A549 (cell line): ENCODE measurements around the gene PYY. TPM values are rescaled to one million over a fixed set of nuclear protein-coding genes. Genes with fewer than 3 reads are reported as not detected.

Source experiments
- ATAC-seq, 2 experiments: fragments of 200-7000 bp in 1 of 2; fragments of >200 bp in 1 of 2; cut with Nextera tagmentation in 1 of 2; cut with Tn5 transposase in 1 of 2; 3 replicates each; pipeline versions ENCODE4 v1.8.0 to v1.9.1; 2018 to 2020; ENCODE audit warnings: mild to moderate bottlenecking in 1 of 2, moderate library complexity in 1 of 2
- CTCF ChIA-PET: fragments of 300-600 bp; sonication (Branson Sonifier 250); formaldehyde crosslinking; extraction: SDS; loops from one replicate; lab custom pipeline; 2021; ENCODE audit warnings: antibody characterized with exemption, inconsistent platforms; lab: Yijun Ruan, JAX
- POLR2A ChIA-PET: fragments of 350-600 bp; formaldehyde crosslinking; extraction: SDS; loops from one replicate; lab custom pipeline; 2021; ENCODE audit warnings: antibody characterized with exemption, inconsistent platforms; lab: Yijun Ruan, JAX
- DNase-seq, 2 experiments: peaks; one replicate each; pipeline versions ENCODE4 v3.0.0 to v3.0.0-alpha.2; 2011 to 2016; ENCODE audit warnings: low read depth in 1 of 2, low spot score in 1 of 2
- FAIRE-seq: peaks from 2 replicates; lab custom pipeline; 2011; peaks lifted over from hg19 to GRCh38; lab: Jason Lieb, UNC
- H3K27ac ChIP-seq, 2 experiments: fragments of >200 bp; sonication (Bioruptor Twin); formaldehyde crosslinking; 3 replicates each; pipeline ENCODE4 v1.5.1; 2016 to 2017
- H3K4me1 ChIP-seq: fragments of >200 bp; sonication (Bioruptor Twin); formaldehyde crosslinking; 3 replicates; pipeline ENCODE4 v1.6.1; 2016
- H3K4me2 ChIP-seq: fragments of >200 bp; sonication (Bioruptor Twin); formaldehyde crosslinking; 3 replicates; pipeline ENCODE4 v1.6.1; 2016
- H3K4me3 ChIP-seq: fragments of >200 bp; sonication (Bioruptor Twin); formaldehyde crosslinking; 3 replicates; pipeline ENCODE4 v1.5.1; 2016
- H3K9me3 ChIP-seq: fragments of >200 bp; sonication (Bioruptor Twin); formaldehyde crosslinking; 3 replicates; pipeline ENCODE4 v1.6.1; 2016
- CEBPB ChIP-seq, 2 experiments: fragments of >200 bp in 1 of 2; sonication (Bioruptor Twin) in 1 of 2; formaldehyde crosslinking in 1 of 2; IDR thresholded peaks; 2 replicates each; pipeline ENCODE4 v1.6.1; 2012 to 2016
- CHD2 ChIP-seq: fragments of 150-350 bp; IDR thresholded peaks from 2 replicates; pipeline ENCODE4 v1.6.1; 2014; ENCODE audit warnings: low read length; ENCODE audit not compliant: partially characterized antibody
- EHF ChIP-seq: fragments of 250-450 bp; sonication (Bioruptor Pico); IDR thresholded peaks from 2 replicates; pipeline ENCODE4 v1.5.0; 2020; ENCODE audit warnings: mild to moderate bottlenecking
- EHMT2 ChIP-seq: fragments of 200-600 bp; sonication (generic); IDR thresholded peaks from 2 replicates; pipeline ENCODE4 v1.6.1; 2016; ENCODE audit warnings: antibody characterized with exemption, low read depth, mild to moderate bottlenecking, moderate library complexity
- MAFK ChIP-seq: fragments of 450-650 bp; IDR thresholded peaks from 2 replicates; pipeline ENCODE4 v1.6.1; 2014; ENCODE audit not compliant: partially characterized antibody
- RAD21 ChIP-seq, 2 experiments: fragments of >200 bp in 1 of 2; sonication (Bioruptor Twin) in 1 of 2; formaldehyde crosslinking in 1 of 2; IDR thresholded peaks in 1 of 2; conservative IDR thresholded peaks in 1 of 2; 2 replicates in 1 of 2; 3 replicates in 1 of 2; pipeline ENCODE4 v1.6.1; 2012 to 2018; ENCODE audit warnings: inconsistent platforms in 1 of 2
- SMC3 ChIP-seq: fragments of >200 bp; sonication (Bioruptor Twin); formaldehyde crosslinking; IDR thresholded peaks from 3 replicates; pipeline ENCODE4 v1.6.1; 2018; ENCODE audit warnings: inconsistent platforms
- ZC3H11A ChIP-seq: fragments of 450-650 bp; IDR thresholded peaks from 2 replicates; pipeline ENCODE4 v1.6.1; 2014; ENCODE audit warnings: antibody characterized with exemption, mild to moderate bottlenecking
- ZFP36 ChIP-seq: fragments of 450-650 bp; IDR thresholded peaks from 2 replicates; pipeline ENCODE4 v1.6.1; 2014; ENCODE audit warnings: borderline replicate concordance; ENCODE audit not compliant: partially characterized antibody
- WGBS: methylation state at CpG from one replicate; pipeline ENCODE4 v1.1.6; 2017; ENCODE audit errors: missing lambda C conversion rate; 5-methylcytosine and 5-hydroxymethylcytosine counted together
- polyA plus RNA-seq, 4 experiments: library from polyadenylated mRNA; depleted of rRNA in 3 of 4; stranded (reverse); fragments of >200 nt; fragmentation: RNase III in 1 of 4; extraction: RNeasy Plus Mini Kit Qiagen cat#74134 plus additional on column Dnase treatment in 1 of 4; gene quantifications; 2 replicates in 3 of 4; 3 replicates in 1 of 4; pipeline ENCODE4 v1.2.3, GENCODE V29; 2011 to 2017
- TF ChIP-seq, protein P1 (sequence below): fragments of 150-350 bp; IDR thresholded peaks from 2 replicates; pipeline ENCODE4 v1.6.1; 2014; ENCODE audit warnings: low read depth, mild to moderate bottlenecking, low read length
- TF ChIP-seq, protein P2 (sequence below): fragments of >200 bp; sonication (Bioruptor Twin); formaldehyde crosslinking; IDR thresholded peaks from 3 replicates; pipeline ENCODE4 v1.5.1; 2016
- TF ChIP-seq, protein P3 (sequence below): IDR thresholded peaks from 2 replicates; pipeline ENCODE4 v1.6.1; 2012
- TF ChIP-seq, protein P4 (sequence below): fragments of 250-450 bp; sonication (Bioruptor Pico); IDR thresholded peaks from 2 replicates; pipeline ENCODE4 v1.5.0; 2021; ENCODE audit warnings: mild to moderate bottlenecking, moderate library complexity, borderline replicate concordance
- TF ChIP-seq, protein P5 (sequence below): fragments of >200 bp; sonication (Bioruptor Twin); formaldehyde crosslinking; IDR thresholded peaks from 2 replicates; pipeline ENCODE4 v1.6.1; 2016

PYY gene
- polyA plus RNA-seq, 2 of the 4 experiments (the other 2 are of a cell fraction) = not detected

DNA sequence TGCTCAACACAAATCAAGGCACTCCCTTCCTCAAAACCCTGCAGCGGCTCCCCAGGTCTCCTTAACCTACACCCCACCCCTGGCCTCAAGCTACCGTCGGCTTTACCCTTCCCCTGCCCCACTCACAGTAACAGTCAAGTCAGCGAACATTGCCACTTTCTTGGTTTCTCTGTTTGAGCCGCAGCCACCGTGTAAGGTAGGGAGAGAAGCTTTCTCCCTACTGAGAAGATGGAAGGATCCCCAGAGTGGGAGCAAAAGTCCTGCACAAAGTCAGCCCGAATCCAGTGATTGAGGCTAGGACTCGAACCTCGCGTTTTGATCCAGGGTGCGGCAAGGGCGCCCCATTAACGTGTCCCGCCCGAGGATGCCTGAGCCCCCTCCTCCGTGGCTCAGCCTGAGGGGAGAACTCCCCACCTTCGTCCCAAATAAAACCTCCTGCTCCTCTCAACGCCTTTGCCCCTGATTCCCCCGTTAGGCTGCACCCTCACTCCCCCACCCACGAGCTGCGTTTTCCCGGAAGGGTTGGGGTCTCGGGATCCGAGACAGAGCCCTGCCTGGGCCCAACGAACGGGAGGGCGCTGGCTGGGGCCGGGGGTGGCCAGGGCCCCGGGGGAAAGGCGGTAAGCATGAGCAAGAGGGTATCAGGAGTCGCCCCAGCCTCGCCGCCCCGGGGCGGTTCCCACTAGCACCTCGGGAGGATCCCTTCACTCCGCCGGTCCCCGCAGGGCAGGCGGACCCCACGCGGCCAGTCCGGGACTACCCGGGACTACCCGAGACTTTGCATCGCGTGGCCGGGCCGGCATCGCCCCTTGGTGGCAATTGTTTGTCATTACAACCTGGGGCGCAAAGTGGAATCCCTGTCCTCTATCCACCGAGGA lies 40.8 kb upstream of the PYY start:
- H3K4me2 ChIP-seq = peak overlapping the region; percentile 90
- peak overlapping the region; percentile 70 to 86 for H3K27ac ChIP-seq
- DNase-seq (peak; percentile 71 to 94), FAIRE-seq (no peak), ATAC-seq (peak; percentile 90 to 96)
- WGBS = 23% methylated on average over 48 of the region's 52 CpGs
- POLR2A ChIA-PET = no interaction called here
- H3K9me3 ChIP-seq = no peaks in the 10 kb centered on the region
- H3K4me1 ChIP-seq = 0 out of 3 replicates have a peak, but pooled peaks cover 3% of the 10 kb centered on the region
- CTCF ChIA-PET = interaction anchor here (0.6 to 24.9 kb wide), 29 partner anchors 11 to 311 kb away, joined by 3 to 657 read pairs (median 6); partner anchors contain the start of genes MPP2, NAGS, PPY and PYY
- H3K4me3 ChIP-seq = peak overlapping the region; percentile 45
- TF ChIP-seq MAFK (no peak), EHMT2 (no peak), SMC3 (peak; percentile 97), CEBPB (IDR thresholded peaks at IDR 0.05) (no peak; a peak in 1 of 4 replicates), EHF (CRISPR knock-in tag) (no peak), RAD21 (conservative IDR thresholded peaks at IDR 0.05 in 1 of 2, IDR thresholded peaks at IDR 0.05 in 1 of 2) (peak; percentile 96 to 98), ZC3H11A (no peak), CHD2 (peak; percentile 59), ZFP36 (no peak)
- TF ChIP-seq, protein P1, sequence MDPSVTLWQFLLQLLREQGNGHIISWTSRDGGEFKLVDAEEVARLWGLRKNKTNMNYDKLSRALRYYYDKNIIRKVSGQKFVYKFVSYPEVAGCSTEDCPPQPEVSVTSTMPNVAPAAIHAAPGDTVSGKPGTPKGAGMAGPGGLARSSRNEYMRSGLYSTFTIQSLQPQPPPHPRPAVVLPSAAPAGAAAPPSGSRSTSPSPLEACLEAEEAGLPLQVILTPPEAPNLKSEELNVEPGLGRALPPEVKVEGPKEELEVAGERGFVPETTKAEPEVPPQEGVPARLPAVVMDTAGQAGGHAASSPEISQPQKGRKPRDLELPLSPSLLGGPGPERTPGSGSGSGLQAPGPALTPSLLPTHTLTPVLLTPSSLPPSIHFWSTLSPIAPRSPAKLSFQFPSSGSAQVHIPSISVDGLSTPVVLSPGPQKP = no peak
- TF ChIP-seq, protein P2, sequence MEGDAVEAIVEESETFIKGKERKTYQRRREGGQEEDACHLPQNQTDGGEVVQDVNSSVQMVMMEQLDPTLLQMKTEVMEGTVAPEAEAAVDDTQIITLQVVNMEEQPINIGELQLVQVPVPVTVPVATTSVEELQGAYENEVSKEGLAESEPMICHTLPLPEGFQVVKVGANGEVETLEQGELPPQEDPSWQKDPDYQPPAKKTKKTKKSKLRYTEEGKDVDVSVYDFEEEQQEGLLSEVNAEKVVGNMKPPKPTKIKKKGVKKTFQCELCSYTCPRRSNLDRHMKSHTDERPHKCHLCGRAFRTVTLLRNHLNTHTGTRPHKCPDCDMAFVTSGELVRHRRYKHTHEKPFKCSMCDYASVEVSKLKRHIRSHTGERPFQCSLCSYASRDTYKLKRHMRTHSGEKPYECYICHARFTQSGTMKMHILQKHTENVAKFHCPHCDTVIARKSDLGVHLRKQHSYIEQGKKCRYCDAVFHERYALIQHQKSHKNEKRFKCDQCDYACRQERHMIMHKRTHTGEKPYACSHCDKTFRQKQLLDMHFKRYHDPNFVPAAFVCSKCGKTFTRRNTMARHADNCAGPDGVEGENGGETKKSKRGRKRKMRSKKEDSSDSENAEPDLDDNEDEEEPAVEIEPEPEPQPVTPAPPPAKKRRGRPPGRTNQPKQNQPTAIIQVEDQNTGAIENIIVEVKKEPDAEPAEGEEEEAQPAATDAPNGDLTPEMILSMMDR = peak; percentile 96
- TF ChIP-seq, protein P3, sequence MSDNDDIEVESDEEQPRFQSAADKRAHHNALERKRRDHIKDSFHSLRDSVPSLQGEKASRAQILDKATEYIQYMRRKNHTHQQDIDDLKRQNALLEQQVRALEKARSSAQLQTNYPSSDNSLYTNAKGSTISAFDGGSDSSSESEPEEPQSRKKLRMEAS = peak; percentile 68; the same call in 1 of the 2 replicates
- TF ChIP-seq, protein P4, sequence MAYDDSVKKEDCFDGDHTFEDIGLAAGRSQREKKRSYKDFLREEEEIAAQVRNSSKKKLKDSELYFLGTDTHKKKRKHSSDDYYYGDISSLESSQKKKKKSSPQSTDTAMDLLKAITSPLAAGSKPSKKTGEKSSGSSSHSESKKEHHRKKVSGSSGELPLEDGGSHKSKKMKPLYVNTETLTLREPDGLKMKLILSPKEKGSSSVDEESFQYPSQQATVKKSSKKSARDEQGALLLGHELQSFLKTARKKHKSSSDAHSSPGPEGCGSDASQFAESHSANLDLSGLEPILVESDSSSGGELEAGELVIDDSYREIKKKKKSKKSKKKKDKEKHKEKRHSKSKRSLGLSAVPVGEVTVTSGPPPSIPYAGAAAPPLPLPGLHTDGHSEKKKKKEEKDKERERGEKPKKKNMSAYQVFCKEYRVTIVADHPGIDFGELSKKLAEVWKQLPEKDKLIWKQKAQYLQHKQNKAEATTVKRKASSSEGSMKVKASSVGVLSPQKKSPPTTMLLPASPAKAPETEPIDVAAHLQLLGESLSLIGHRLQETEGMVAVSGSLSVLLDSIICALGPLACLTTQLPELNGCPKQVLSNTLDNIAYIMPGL = no peak

DNA sequence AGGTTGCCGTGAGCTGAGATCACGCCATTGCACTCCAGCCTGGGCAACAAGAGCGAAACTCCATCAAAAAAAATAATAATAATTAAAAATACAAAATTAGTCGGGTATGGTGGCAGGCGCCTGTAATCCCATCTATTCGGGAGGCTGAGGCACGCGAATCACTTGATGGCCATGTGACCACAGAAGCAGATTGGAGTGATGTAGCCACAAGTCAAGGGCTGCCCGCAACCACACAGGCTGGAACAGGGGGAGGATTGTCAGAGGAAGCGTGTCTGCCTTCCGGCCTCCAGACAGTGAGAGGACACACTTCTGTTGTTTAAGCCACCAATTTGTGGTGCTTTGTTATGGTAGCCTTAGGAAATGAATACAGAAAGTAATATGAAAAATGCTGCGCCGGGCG lies 38.9 kb upstream of the PYY start:
- Histone ChIP-seq H3K4me1 (0 out of 3 replicates have a peak, but pooled peaks cover 3% of the 10 kb centered on the region), H3K4me3 (no peak overlapping the region), H3K4me2 (no peak overlapping the region)
- 93% methylated on average over 14 of the region's 14 CpGs for WGBS
- POLR2A ChIA-PET = interaction anchor here (0.7 kb wide), 1 partner anchor 24 kb away, joined by 4 read pairs; no protein-coding TSS in a partner anchor
- no peak for DNase-seq
- CTCF ChIA-PET = interaction anchor here (0.6 to 24.9 kb wide), 10 partner anchors 8 to 232 kb away, joined by 3 to 657 read pairs (median 4); partner anchors contain the start of genes NAGS, PPY and PYY
- TF ChIP-seq, protein P5, sequence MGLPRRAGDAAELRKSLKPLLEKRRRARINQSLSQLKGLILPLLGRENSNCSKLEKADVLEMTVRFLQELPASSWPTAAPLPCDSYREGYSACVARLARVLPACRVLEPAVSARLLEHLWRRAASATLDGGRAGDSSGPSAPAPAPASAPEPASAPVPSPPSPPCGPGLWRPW = no peak
- TF ChIP-seq, all 56 proteins: peak for 0
- ATAC-seq = no peak
- H3K27ac ChIP-seq = no peak overlapping the region
- H3K9me3 ChIP-seq = no peaks in the 10 kb centered on the region
- no peak for FAIRE-seq
